ENCODE data around the gene IFITM10. TPM values are rescaled to one million over a fixed set of nuclear protein-coding genes. Genes with fewer than 3 reads are reported as not detected.
A peak's percentile ranks its signal among the peaks of the same experiment; 100 is the strongest.

The IFITM10 gene
- total and polyA plus RNA-seq, 11 donors: 0.12 to 3.6 (median 0.54) TPM

- DNase-seq: no peak
- Histone ChIP-seq H3K27ac (peak overlapping the region in 2 of 12 donors; percentile 5 to 28), H3K9me3 (no peaks in the 10 kb centered on the region), H3K27me3 (peaks cover 0 to 13% (median 3%) of the 10 kb centered on the region in 9 donors), H3K4me1 (peaks cover 6 to 74% (median 40%) of the 10 kb centered on the region in 12 donors), H3K4me3 (peak overlapping the region in 11 of 12 donors; percentile 1 to 53 (median 44)), H3K36me3 (peaks cover 0 to 24% (median 18%) of the 10 kb centered on the region in 9 donors)
- intact Hi-C loops (cut with DNase I): loop anchor here in 1 of 10 donors (5.0 kb wide), 1 partner anchor 32 kb away; no protein-coding TSS in a partner anchor
- ATAC-seq: peak in 1 of 4 donors; percentile 1
- 25 to 35% (median 31%) methylated on average over 20 to 25 of the region's 25 CpGs for WGBS, 4 donors
- TF ChIP-seq, protein P1, sequence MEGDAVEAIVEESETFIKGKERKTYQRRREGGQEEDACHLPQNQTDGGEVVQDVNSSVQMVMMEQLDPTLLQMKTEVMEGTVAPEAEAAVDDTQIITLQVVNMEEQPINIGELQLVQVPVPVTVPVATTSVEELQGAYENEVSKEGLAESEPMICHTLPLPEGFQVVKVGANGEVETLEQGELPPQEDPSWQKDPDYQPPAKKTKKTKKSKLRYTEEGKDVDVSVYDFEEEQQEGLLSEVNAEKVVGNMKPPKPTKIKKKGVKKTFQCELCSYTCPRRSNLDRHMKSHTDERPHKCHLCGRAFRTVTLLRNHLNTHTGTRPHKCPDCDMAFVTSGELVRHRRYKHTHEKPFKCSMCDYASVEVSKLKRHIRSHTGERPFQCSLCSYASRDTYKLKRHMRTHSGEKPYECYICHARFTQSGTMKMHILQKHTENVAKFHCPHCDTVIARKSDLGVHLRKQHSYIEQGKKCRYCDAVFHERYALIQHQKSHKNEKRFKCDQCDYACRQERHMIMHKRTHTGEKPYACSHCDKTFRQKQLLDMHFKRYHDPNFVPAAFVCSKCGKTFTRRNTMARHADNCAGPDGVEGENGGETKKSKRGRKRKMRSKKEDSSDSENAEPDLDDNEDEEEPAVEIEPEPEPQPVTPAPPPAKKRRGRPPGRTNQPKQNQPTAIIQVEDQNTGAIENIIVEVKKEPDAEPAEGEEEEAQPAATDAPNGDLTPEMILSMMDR (IDR thresholded peaks at IDR 0.05): no peak
- no peak for TF ChIP-seq POLR2A (IDR thresholded peaks at IDR 0.05)
Measured at GRCh38 chr11:1749395-1750351, 722 bp downstream of the IFITM10 start.

GRCh38 chr11:1748636-1749394 lies 1.6 kb downstream of the IFITM10 start:
- intact Hi-C loops (cut with DNase I): no loop called here
- 2 to 5% (median 2%) methylated on average over 7 to 84 of the region's 84 CpGs for WGBS, 4 donors
- TF ChIP-seq, protein P1 (IDR thresholded peaks at IDR 0.05): no peak
- TF ChIP-seq POLR2A (IDR thresholded peaks at IDR 0.05): no peak
- peaks cover 6 to 70% (median 39%) of the 10 kb centered on the region in 12 donors for H3K4me1 ChIP-seq
- peaks cover 0 to 13% (median 3%) of the 10 kb centered on the region in 9 donors for H3K27me3 ChIP-seq
- ATAC-seq (peak in 2 of 4 donors; percentile 6 to 45), DNase-seq (no peak)
- peak overlapping the region; percentile 1 to 53 (median 41) for H3K4me3 ChIP-seq
- H3K36me3 ChIP-seq: peaks cover 0 to 19% (median 15%) of the 10 kb centered on the region in 9 donors
- H3K9me3 ChIP-seq: no peaks in the 10 kb centered on the region
- peak overlapping the region in 1 of 12 donors; percentile 37 for H3K27ac ChIP-seq

- peaks cover 0 to 13% (median 3%) of the 10 kb centered on the region in 9 donors for H3K27me3 ChIP-seq
- no peaks in the 10 kb centered on the region for H3K9me3 ChIP-seq
- H3K4me1 ChIP-seq: peaks cover 6 to 62% (median 37%) of the 10 kb centered on the region in 12 donors
- intact Hi-C loops (cut with DNase I): no loop called here
- no peak overlapping the region for H3K27ac ChIP-seq
- H3K36me3 ChIP-seq: peaks cover 0 to 11% (median 6%) of the 10 kb centered on the region in 9 donors
- peak overlapping the region in 11 of 12 donors; percentile 5 to 53 (median 44) for H3K4me3 ChIP-seq
- DNase-seq (peak in 1 of 5 donors; percentile 49), ATAC-seq (peak in 1 of 4 donors; percentile 8)
- 32 to 84% (median 38%) methylated on average over 19 to 72 of the region's 72 CpGs for WGBS, 4 donors
- TF ChIP-seq POLR2A (IDR thresholded peaks at IDR 0.05): no peak
- TF ChIP-seq, protein P1 (IDR thresholded peaks at IDR 0.05): no peak
Measured at GRCh38 chr11:1747753-1748635, 2.4 kb downstream of the IFITM10 start.

Data from heart left ventricle (tissue), 16 donors.